HG03108 (cell line): Measurements from ENCODE around the gene ICAM1.
"Not testable (repeated sequence)": the region's sequence is repeated elsewhere in the genome, so short reads cannot be mapped to it uniquely, and the experiment has no call there.

Source experiments
- ATAC-seq: cut with Tn5 transposase; IDR thresholded peaks from one replicate; pipeline ENCODE4 v1.9.1; 2021; ENCODE audit warnings: moderate library complexity; ENCODE audit not compliant: unreplicated experiment

ICAM1 gene

DNA sequence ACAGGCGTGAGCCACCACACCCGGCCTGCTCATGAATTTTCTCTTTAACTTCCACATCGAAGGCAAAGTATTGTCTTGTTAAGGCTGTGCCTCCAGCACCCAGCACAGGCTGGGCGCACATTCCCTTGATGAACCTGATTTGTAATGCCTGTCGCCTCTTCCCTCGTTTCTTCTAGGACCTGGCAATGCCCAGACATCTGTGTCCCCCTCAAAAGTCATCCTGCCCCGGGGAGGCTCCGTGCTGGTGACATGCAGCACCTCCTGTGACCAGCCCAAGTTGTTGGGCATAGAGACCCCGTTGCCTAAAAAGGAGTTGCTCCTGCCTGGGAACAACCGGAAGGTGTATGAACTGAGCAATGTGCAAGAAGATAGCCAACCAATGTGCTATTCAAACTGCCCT is 3.7 kb downstream of the ICAM1 start:
- no peak for ATAC-seq

DNA sequence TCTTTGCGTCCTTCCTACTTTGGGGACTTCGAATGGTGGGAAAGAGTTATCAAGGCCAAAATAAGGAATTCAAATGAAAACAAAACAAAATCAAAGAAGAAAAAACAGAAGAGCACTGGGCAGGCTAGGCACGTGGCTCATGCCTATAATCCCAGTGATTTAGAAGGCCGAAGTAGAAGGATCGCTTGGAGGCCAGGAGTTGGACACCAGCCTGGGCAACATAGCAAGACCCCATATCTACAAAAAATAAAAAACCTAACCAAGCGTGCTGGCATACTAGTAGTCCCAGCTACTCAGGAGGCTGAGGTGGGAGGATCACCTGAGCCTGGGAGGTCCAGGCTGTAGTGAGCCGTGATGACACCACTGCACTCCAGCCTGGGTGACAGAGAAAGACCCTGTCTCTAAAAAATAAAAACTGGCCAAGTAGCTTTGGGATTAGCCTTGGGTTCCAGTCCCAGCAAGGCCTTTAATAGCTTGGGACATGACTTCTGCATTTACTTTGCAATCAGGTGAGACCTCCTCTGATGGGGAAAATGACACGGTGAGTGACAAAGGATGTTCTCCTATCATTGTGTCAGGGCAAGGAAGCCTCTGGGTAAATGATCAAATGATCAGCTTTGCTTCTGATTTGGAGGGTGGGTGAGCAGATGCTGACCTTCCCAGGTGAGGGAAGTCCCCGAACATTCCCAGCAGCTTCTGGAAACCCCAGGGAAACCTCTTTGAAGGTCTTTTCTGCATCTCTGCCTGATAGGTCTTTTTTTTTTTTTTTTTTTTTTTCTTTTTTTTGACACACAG is 7.1 kb downstream of the ICAM1 start:
- no peak for ATAC-seq

- ATAC-seq, result no peak
Measured at GRCh38 chr19:10278935-10279334, 8.0 kb downstream of the ICAM1 start.

GRCh38 chr19:10279737-10280442 is 9.0 kb downstream of the ICAM1 start:
- ATAC-seq, result no peak

DNA sequence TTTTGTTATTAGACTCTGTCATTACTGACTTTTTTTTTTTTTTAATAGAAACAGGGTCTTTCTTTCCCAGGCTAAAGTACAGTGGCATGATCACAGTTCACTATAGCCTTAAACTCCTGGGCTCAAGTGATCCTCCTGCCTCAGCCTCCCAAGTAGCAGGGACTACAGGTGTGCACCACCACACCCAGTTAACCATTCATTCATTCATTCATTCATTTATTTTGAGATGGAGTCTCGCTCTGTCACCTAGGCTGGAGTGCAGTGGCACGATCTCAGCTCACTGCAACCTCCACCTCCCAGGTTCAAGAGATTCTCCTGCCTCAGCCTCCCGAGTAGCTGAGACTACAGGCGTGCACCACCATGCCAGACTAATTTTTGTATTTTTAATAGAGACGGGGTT is 11.1 kb downstream of the ICAM1 start:
- ATAC-seq, result not testable (repeated sequence)

GRCh38 chr19:10283301-10284064 is 12.6 kb downstream of the ICAM1 start:
- ATAC-seq, result no peak

- no peak for ATAC-seq
Measured at GRCh38 chr19:10284065-10284959, 13.4 kb downstream of the ICAM1 start.

- no peak for ATAC-seq
Measured at GRCh38 chr19:10284960-10285278, 14.0 kb downstream of the ICAM1 start.

DNA sequence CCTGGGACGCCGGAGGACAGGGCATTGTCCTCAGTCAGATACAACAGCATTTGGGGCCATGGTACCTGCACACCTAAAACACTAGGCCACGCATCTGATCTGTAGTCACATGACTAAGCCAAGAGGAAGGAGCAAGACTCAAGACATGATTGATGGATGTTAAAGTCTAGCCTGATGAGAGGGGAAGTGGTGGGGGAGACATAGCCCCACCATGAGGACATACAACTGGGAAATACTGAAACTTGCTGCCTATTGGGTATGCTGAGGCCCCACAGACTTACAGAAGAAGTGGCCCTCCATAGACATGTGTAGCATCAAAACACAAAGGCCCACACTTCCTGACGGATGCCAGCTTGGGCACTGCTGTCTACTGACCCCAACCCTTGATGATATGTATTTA is 14.5 kb downstream of the ICAM1 start:
- no peak for ATAC-seq

DNA sequence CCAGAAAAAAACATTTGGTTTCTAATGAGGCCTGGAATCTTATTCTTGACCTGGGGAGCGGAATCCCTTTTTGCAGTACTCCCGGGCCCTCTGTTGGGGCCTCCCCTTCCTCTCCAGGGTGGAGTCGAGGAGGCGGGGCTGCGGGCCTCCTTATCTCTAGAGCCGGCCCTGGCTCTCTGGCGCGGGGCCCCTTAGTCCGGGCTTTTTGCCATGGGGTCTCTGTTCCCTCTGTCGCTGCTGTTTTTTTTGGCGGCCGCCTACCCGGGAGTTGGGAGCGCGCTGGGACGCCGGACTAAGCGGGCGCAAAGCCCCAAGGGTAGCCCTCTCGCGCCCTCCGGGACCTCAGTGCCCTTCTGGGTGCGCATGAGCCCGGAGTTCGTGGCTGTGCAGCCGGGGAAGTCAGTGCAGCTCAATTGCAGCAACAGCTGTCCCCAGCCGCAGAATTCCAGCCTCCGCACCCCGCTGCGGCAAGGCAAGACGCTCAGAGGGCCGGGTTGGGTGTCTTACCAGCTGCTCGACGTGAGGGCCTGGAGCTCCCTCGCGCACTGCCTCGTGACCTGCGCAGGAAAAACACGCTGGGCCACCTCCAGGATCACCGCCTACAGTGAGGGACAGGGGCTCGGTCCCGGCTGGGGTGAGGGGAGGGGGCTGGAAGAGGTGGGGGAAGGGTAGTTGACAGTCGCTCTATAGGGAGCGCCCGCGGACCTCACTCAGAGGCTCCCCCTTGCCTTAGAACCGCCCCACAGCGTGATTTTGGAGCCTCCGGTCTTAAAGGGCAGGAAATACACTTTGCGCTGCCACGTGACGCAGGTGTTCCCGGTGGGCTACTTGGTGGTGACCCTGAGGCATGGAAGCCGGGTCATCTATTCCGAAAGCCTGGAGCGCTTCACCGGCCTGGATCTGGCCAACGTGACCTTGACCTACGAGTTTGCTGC is 16.1 kb downstream of the ICAM1 start, which contains the start of gene ICAM4:
ICAM4 (plus strand) TSS at position 153 of the 935 bp plus-strand sequence; CDS start at position 211, 58 bp downstream.
- ATAC-seq, result no peak

GRCh38 chr19:10288662-10289166 is 17.8 kb downstream of the ICAM1 start:
- ATAC-seq, result no peak

DNA sequence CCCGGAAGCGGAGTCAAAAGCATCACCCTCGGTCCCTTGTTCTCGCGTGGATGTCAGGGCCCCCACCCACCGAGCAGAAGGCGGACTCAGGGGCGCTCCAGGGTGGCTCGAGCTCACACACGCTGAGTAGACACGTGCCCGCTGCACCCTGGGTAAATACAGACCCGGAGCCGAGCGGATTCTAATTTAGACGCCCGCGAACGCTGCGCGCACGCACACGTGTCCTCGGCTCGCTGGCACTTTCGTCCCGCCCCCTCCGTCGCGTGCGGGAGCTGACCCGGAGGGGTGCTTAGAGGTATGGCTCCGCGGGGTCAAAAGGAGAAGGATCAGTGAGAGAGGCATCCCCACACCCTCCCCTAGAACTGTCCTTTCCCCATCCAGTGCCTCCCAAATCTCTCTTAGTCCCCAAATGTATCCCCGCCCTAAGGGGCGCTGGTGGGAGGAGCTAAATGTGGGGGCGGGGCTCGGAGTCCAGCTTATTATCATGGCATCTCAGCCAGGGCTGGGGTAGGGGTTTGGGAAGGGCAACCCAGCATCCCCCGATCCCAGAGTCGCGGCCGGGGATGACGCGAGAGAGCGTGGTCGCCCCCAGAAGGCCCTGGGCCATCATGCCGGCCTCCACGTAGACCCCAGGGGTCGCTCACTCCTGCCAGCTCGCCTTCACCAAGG is 18.4 kb downstream of the ICAM1 start:
- ATAC-seq, result no peak

DNA sequence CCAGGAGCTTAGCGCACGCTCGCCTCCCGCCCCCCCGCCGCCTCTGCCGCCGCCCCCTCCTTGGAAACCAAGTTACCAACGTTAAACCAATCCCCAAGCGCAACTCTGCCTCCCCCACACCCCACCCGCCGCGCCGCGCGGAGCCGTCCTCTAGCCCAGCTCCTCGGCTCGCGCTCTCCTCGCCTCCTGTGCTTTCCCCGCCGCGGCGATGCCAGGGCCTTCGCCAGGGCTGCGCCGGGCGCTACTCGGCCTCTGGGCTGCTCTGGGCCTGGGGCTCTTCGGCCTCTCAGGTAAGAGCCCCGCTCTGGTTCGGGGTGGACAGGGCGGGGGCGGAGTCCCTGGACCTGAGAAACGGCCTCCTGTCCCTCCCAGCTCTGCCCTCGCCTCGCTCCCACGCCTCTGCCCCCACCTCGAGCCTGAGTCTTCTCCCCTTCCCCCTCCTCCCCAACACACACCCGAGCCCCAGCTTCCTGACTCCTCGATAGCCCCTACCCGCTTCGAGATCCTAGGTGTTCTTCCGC is 19.0 kb downstream of the ICAM1 start, which contains the start of gene ICAM5:
ICAM5 (plus strand) TSS at position 117 of the 521 bp plus-strand sequence; CDS start at position 209, 92 bp downstream.
- ATAC-seq, result no peak

GRCh38 chr19:10290357-10290875 is 19.5 kb downstream of the ICAM1 start:
- no peak for ATAC-seq

DNA sequence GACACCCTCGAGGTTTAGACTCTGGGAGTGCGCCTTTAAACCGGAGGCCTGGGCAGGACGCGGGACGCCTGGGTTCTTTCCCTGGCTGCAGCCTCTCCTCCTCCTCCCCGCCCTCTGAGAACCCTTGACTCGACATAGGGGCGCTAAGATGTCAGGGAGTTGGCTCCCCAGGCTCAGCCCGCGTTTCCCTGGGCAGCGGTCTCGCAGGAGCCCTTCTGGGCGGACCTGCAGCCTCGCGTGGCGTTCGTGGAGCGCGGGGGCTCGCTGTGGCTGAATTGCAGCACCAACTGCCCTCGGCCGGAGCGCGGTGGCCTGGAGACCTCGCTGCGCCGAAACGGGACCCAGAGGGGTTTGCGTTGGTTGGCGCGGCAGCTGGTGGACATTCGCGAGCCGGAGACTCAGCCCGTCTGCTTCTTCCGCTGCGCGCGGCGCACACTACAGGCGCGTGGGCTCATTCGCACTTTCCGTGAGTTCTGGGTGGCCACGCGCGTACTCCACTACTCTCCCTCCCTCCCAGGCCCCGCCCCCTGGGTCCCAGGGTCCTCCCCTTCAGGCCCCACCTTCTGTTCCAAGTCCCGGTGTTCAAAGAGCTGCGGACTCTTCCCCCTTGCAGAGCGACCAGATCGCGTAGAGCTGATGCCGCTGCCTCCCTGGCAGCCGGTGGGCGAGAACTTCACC is 20.1 kb downstream of the ICAM1 start:
- ATAC-seq, result no peak

GRCh38 chr19:10291554-10292205 is 20.8 kb downstream of the ICAM1 start:
- no peak for ATAC-seq

- ATAC-seq, result peak; percentile 42
Measured at GRCh38 chr19:10292206-10292788, 21.4 kb downstream of the ICAM1 start.
